MCF 10A (cell line): ENCODE measurements around the gene OR8G5. TPM values are rescaled to one million over a fixed set of nuclear protein-coding genes. Genes with fewer than 3 reads are reported as not detected.
A peak's percentile ranks its signal among the peaks of the same experiment; 100 is the strongest.

Experiments
- BruUV-seq: library from RNA; stranded (reverse); fragments of 400-500 nt; replicated peaks from 2 replicates; lab custom pipeline; 2021; lab: Mats Ljungman, UMichigan
- CTCF ChIA-PET: fragments of 300-600 bp; sonication (Branson Sonifier 250); formaldehyde crosslinking; extraction: SDS; loops from one replicate; lab custom pipeline; 2021; ENCODE audit warnings: antibody characterized with exemption, inconsistent platforms; lab: Yijun Ruan, JAX
- POLR2A ChIA-PET: fragments of 300-600, 350-650 bp; sonication (Branson Sonifier 250); formaldehyde crosslinking; extraction: SDS; loops from one replicate; lab custom pipeline; 2020; ENCODE audit warnings: antibody characterized with exemption, inconsistent platforms; lab: Yijun Ruan, JAX
- DNase-seq: peaks from one replicate; pipeline ENCODE4 v3.0.0-alpha.2; 2018; ENCODE audit not compliant: unreplicated experiment
- H3K27ac Mint-ChIP-seq: one replicate; pipeline ENCODE4 v1.8.0; 2022; ENCODE audit warnings: mild to moderate bottlenecking, low read depth, mixed read lengths; ENCODE audit not compliant: unreplicated experiment
- H3K27me3 Mint-ChIP-seq: one replicate; pipeline ENCODE4 v1.8.0; 2022; ENCODE audit warnings: mixed read lengths; ENCODE audit not compliant: insufficient read depth, unreplicated experiment
- H3K36me3 Mint-ChIP-seq: one replicate; pipeline ENCODE4 v1.8.0; 2022; ENCODE audit warnings: mild to moderate bottlenecking, moderate library complexity, mixed read lengths; ENCODE audit not compliant: insufficient read depth, unreplicated experiment
- H3K4me1 Mint-ChIP-seq: one replicate; pipeline ENCODE4 v1.8.0; 2022; ENCODE audit warnings: mixed read lengths; ENCODE audit not compliant: insufficient read depth, unreplicated experiment
- H3K4me3 Mint-ChIP-seq: one replicate; pipeline ENCODE4 v1.8.0; 2022; ENCODE audit warnings: mild to moderate bottlenecking, moderate library complexity, mixed read lengths; ENCODE audit not compliant: unreplicated experiment
- H3K9me3 Mint-ChIP-seq: one replicate; pipeline ENCODE4 v1.8.0; 2022; ENCODE audit warnings: mixed read lengths; ENCODE audit not compliant: unreplicated experiment
- CTCF ChIP-seq: fragments of 200-600 bp; IDR thresholded peaks from one replicate; pipeline ENCODE4 v1.8.0; 2022; ENCODE audit warnings: antibody characterized with exemption, mild to moderate bottlenecking; ENCODE audit not compliant: unreplicated experiment
- intact Hi-C: fragments of 100-400 bp; cut with micrococcal nuclease; formaldehyde crosslinking; loops from 2 replicates; pipeline ENCODE4 v1.14.1; 2022
- total RNA-seq: library from RNA; stranded (reverse); gene quantifications from 2 replicates; pipeline ENCODE4 v1.2.3, GENCODE V29; 2022

The OR8G5 gene
- total RNA-seq, 1 experiment from 2014 or later = not detected

- Mint-ChIP-seq H3K27me3 (no peaks in the 10 kb centered on the region), H3K36me3 (no peaks in the 10 kb centered on the region), H3K27ac (no peak overlapping the region), H3K4me1 (no peaks in the 10 kb centered on the region), H3K9me3 (peaks cover 16% of the 10 kb centered on the region), H3K4me3 (no peak overlapping the region)
- BruUV-seq = no TSS peak
- ChIA-PET POLR2A (no interaction called here), CTCF (interaction anchor here (1.0 to 1.8 kb wide), 2 partner anchors 207 to 208 kb away, joined by 3 to 4 read pairs; no protein-coding TSS in a partner anchor)
- DNase-seq = no peak
- intact Hi-C loops = loop anchor here (1.0 kb wide), 1 partner anchor 207 kb away; no protein-coding TSS in a partner anchor
- TF ChIP-seq CTCF = no peak
These were observed 22.1 kb downstream of the OR8G5 start for GRCh38 chr11:124278261-124278660.

GRCh38 chr11:124285610-124286344 lies 29.6 kb downstream of the OR8G5 start:
- intact Hi-C loops = no loop called here
- no peak overlapping the region for H3K27ac Mint-ChIP-seq
- peak; percentile 84 for DNase-seq
- POLR2A ChIA-PET = no interaction called here
- H3K36me3 Mint-ChIP-seq = no peaks in the 10 kb centered on the region
- H3K4me1 Mint-ChIP-seq = no peaks in the 10 kb centered on the region
- no peak overlapping the region for H3K4me3 Mint-ChIP-seq
- CTCF ChIA-PET = no interaction called here
- TF ChIP-seq CTCF = no peak
- peaks cover 12% of the 10 kb centered on the region for H3K9me3 Mint-ChIP-seq
- no TSS peak for BruUV-seq
- peaks cover 21% of the 10 kb centered on the region for H3K27me3 Mint-ChIP-seq

- POLR2A ChIA-PET = no interaction called here
- no TSS peak for BruUV-seq
- CTCF ChIA-PET = interaction anchor here (0.6 kb wide), 1 partner anchor 54 kb away, joined by 4 read pairs; no protein-coding TSS in a partner anchor
- no peak overlapping the region for H3K27ac Mint-ChIP-seq
- no peak overlapping the region for H3K4me3 Mint-ChIP-seq
- no peak for DNase-seq
- TF ChIP-seq CTCF = no peak
- H3K4me1 Mint-ChIP-seq = no peaks in the 10 kb centered on the region
- no peaks in the 10 kb centered on the region for H3K36me3 Mint-ChIP-seq
- peaks cover 24% of the 10 kb centered on the region for H3K27me3 Mint-ChIP-seq
- intact Hi-C loops = no loop called here
- no peaks in the 10 kb centered on the region for H3K9me3 Mint-ChIP-seq
These were observed 38.5 kb downstream of the OR8G5 start for GRCh38 chr11:124294687-124295086.

- intact Hi-C loops = no loop called here
- no TSS peak for BruUV-seq
- no peak for TF ChIP-seq CTCF
- DNase-seq = no peak
- Mint-ChIP-seq H3K27me3 (peaks cover 18% of the 10 kb centered on the region), H3K9me3 (no peaks in the 10 kb centered on the region), H3K36me3 (no peaks in the 10 kb centered on the region), H3K4me1 (no peaks in the 10 kb centered on the region), H3K4me3 (no peak overlapping the region), H3K27ac (no peak overlapping the region)
- ChIA-PET POLR2A (no interaction called here), CTCF (no interaction called here)
These were observed 39.8 kb downstream of the OR8G5 start for GRCh38 chr11:124296016-124296415.
